Fibroblast of lung (primary cell): Measurements from ENCODE around the gene TRA2B. TPM values are rescaled to one million over a fixed set of nuclear protein-coding genes. Genes with fewer than 3 reads are reported as not detected.

Source experiments
- DNase-seq, 2 donors: peaks; one replicate each; pipeline versions ENCODE4 v3.0.0 to v3.0.0-alpha.2; 2010; ENCODE audit warnings: low read depth in 2 of 2
- H2AFZ ChIP-seq: 2 replicates; pipeline ENCODE4 v1.5.1; 2012; ENCODE audit warnings: low read length, control low read depth, inconsistent platforms
- H3K27ac ChIP-seq: 2 replicates; pipeline ENCODE4 v1.5.1; 2011; ENCODE audit warnings: low read length, control low read depth; ENCODE audit not compliant: insufficient read depth
- H3K27me3 ChIP-seq: 2 replicates; pipeline ENCODE4 v1.5.1; 2011; ENCODE audit warnings: mild to moderate bottlenecking, low read length; ENCODE audit not compliant: control insufficient read depth, insufficient read depth
- H3K36me3 ChIP-seq: 2 replicates; pipeline ENCODE4 v1.5.1; 2011; ENCODE audit warnings: low read length; ENCODE audit not compliant: control insufficient read depth, insufficient read depth
- H3K4me1 ChIP-seq: 2 replicates; pipeline ENCODE4 v1.5.1; 2011; ENCODE audit warnings: low read length; ENCODE audit not compliant: control insufficient read depth, insufficient read depth; ENCODE audit errors: extremely low read depth
- H3K4me2 ChIP-seq: 2 replicates; pipeline ENCODE4 v1.5.1; 2011; ENCODE audit warnings: low read length, control low read depth; ENCODE audit not compliant: insufficient read depth; ENCODE audit errors: extremely low read depth
- H3K4me3 ChIP-seq, 4 experiments: fragments of 200-600 bp in 1 of 4; sonication (generic) in 1 of 4; replicated peaks in 1 of 4; 2 replicates each; pipeline ENCODE4 v1.5.1; 2011 to 2016; ENCODE audit warnings: low read length in 4 of 4, low read depth in 3 of 4, mild to moderate bottlenecking in 3 of 4, control low read depth in 2 of 4, inconsistent platforms in 1 of 4, mixed read lengths in 1 of 4; ENCODE audit not compliant: insufficient read depth in 1 of 4; ENCODE audit errors: control extremely low read depth in 1 of 4
- H3K79me2 ChIP-seq: 2 replicates; pipeline ENCODE4 v1.5.1; 2012; ENCODE audit warnings: mild to moderate bottlenecking, low read length, inconsistent platforms; ENCODE audit not compliant: control insufficient read depth, insufficient read depth
- H3K9ac ChIP-seq: 2 replicates; pipeline ENCODE4 v1.5.1; 2011; ENCODE audit warnings: mild to moderate bottlenecking, low read length, control low read depth; ENCODE audit not compliant: insufficient read depth
- H3K9me3 ChIP-seq: 2 replicates; pipeline ENCODE4 v1.5.1; 2012; ENCODE audit warnings: low read depth, low read length; ENCODE audit not compliant: control insufficient read depth, insufficient read depth
- H4K20me1 ChIP-seq: 2 replicates; pipeline ENCODE4 v1.5.1; 2011; ENCODE audit warnings: low read length; ENCODE audit not compliant: control insufficient read depth, insufficient read depth; ENCODE audit errors: extremely low read depth
- EZH2 ChIP-seq: IDR thresholded peaks from 2 replicates; pipeline ENCODE4 v1.5.1; 2012; ENCODE audit warnings: low read length, control low read depth, mild to moderate bottlenecking; ENCODE audit errors: missing control alignments
- polyA plus RNA-seq, 2 donors: library from polyadenylated mRNA; depleted of rRNA in 1 of 2; stranded (reverse) in 1 of 2; unstranded in 1 of 2; fragments of >200 nt; gene quantifications; 2 replicates each; pipeline ENCODE4 v1.2.1, GENCODE V29; 2011 to 2012; ENCODE audit warnings: missing spikeins in 1 of 2
- total RNA-seq: library from RNA; depleted of rRNA; stranded (reverse); fragments of >200 nt; gene quantifications from 2 replicates; pipeline ENCODE4 v1.2.1, GENCODE V29; 2014
- TF ChIP-seq, protein P1 (sequence below), 2 donors: IDR thresholded peaks in 1 of 2; conservative IDR thresholded peaks in 1 of 2; 1 replicate in 1 of 2; 2 replicates in 1 of 2; pipeline ENCODE4 v1.5.1; 2011 to 2012; ENCODE audit warnings: low read length in 2 of 2, control low read depth in 1 of 2, inconsistent platforms in 1 of 2, low read depth in 1 of 2, mild to moderate bottlenecking in 1 of 2

TRA2B gene
- total and polyA plus RNA-seq, 2 donors (not counting 1 experiment from before 2014, with no cell fraction given), result 117 to 140 TPM

DNA sequence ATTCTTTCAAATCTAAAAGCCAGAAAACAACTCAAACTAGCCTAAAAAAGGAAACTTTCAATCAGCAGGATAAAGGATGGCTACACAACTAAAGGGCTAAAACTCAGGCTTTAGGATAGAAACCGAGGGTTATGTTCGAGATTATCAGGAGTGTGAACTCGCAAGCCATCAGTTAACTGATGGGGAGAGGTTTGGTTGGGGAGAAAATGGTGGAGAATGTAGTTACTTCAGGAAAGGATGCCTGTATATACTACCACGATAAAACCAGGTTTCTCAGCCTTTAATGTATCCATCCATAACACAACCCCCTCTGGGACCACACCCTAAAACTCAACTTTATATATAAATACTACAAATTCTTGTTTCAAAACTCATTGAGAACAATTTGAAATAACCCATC, 22.2 kb downstream of the TRA2B start:
- TF ChIP-seq EZH2, result no peak
- H3K36me3 ChIP-seq, result peaks cover 10% of the 10 kb centered on the region
- peaks cover 27% of the 10 kb centered on the region for H3K79me2 ChIP-seq
- H3K4me2 ChIP-seq, result no peak overlapping the region
- no peak overlapping the region for H3K4me3 ChIP-seq
- no peak overlapping the region for H3K27ac ChIP-seq
- no peaks in the 10 kb centered on the region for H4K20me1 ChIP-seq
- no peak for DNase-seq
- H2AFZ ChIP-seq, result no peak overlapping the region
- no peak overlapping the region for H3K9ac ChIP-seq
- no peaks in the 10 kb centered on the region for H3K27me3 ChIP-seq
- no peaks in the 10 kb centered on the region for H3K9me3 ChIP-seq
- no peaks in the 10 kb centered on the region for H3K4me1 ChIP-seq

DNA sequence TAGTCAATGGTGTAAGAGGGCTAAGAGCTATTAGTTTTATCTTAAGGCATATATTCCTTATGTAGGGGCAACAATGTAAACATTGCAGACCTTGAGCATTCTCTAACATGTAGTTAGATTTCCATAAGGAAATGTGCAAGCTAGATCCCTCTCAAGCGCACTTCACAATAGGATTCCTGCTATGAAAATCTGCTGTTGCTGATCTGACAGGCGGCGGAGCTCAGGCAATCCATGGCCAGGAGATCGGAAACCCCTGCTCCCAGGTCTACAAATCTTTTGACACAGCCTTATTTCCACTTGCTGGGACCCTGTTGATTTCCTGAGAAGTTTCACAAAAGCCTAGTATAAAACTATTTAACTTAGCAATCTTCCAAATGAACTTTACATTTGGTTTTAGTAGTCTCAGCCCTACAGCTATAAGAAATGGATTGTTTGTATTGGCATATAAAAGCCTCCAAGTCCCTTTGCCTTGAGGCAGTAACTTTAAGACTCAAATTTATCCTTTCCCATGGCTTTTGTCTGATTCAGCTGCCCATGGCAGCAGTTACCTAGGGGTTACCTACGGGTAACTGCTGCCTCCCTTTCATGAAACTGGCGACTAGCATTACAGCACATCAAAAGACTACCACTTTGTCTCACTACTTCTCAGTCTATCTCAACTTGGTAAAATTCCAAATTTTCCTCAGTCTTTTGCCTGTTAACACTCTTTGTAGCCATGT, 22.7 kb downstream of the TRA2B start:
- H3K36me3 ChIP-seq, result peaks cover 7% of the 10 kb centered on the region

DNA sequence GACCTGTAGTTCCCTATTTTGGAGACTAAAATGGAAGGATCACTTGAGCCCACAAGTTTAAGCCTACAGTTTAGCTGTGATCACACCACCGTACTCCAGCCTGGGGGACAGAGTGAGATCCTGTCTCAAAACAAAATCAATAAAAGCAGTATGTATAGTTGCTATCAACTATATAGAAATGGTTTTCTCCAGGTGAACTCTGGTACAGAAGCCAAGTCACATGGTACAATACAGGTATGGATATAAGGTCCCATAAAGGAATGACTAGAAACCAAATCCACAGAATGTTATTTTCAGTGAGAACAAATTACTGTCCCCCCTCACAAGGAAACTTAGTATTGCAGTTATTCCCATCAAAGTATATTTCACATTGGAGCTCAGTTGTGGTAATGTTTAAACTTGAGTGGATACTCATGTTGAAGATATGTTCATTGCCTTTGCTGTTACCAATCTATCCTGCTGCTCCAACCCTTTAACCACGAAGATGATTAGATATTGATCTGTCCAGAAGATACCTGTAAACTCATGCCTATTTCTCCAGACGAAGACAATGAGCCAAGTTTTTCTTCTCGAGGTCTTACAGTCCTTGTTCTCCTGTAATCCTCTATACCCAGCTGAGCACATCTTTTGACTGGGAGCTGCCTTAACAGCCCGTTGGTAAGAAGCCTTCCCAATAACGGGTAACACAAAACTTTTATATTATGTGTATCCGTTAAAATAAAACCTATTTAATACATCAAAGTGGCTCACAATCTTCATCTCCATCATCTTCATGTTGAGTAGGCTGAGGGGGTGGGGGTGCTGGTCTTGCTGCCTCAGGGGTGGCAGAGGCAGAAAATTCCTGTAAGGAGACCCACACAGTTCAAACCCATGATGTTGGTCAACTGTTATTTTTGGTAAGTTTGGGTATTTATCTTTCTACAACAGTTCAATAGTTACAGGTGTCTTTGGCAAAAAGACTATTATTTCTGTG, 24.6 kb downstream of the TRA2B start:
- Histone ChIP-seq H3K27ac (no peak overlapping the region), H3K9me3 (no peaks in the 10 kb centered on the region), H3K4me2 (no peak overlapping the region), H4K20me1 (no peaks in the 10 kb centered on the region), H3K36me3 (peaks cover 2% of the 10 kb centered on the region), H3K9ac (no peak overlapping the region), H3K4me3 (no peak overlapping the region), H3K4me1 (no peaks in the 10 kb centered on the region), H3K27me3 (no peaks in the 10 kb centered on the region), H2AFZ (no peak overlapping the region), H3K79me2 (peaks cover 11% of the 10 kb centered on the region)
- DNase-seq, result no peak
- TF ChIP-seq, protein P1, sequence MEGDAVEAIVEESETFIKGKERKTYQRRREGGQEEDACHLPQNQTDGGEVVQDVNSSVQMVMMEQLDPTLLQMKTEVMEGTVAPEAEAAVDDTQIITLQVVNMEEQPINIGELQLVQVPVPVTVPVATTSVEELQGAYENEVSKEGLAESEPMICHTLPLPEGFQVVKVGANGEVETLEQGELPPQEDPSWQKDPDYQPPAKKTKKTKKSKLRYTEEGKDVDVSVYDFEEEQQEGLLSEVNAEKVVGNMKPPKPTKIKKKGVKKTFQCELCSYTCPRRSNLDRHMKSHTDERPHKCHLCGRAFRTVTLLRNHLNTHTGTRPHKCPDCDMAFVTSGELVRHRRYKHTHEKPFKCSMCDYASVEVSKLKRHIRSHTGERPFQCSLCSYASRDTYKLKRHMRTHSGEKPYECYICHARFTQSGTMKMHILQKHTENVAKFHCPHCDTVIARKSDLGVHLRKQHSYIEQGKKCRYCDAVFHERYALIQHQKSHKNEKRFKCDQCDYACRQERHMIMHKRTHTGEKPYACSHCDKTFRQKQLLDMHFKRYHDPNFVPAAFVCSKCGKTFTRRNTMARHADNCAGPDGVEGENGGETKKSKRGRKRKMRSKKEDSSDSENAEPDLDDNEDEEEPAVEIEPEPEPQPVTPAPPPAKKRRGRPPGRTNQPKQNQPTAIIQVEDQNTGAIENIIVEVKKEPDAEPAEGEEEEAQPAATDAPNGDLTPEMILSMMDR (conservative IDR thresholded peaks at IDR 0.05 in 1 of 2, IDR thresholded peaks at IDR 0.05 in 1 of 2; ENCODE audit: low read depth in 1 of 2, low read length in 2 of 2), result no peak
- TF ChIP-seq EZH2, result no peak

More for the DNA sequence above, 22.7 kb downstream of the TRA2B start:
- DNase-seq, result no peak
- no peak for TF ChIP-seq EZH2
- TF ChIP-seq, protein P1 (conservative IDR thresholded peaks at IDR 0.05 in 1 of 2, IDR thresholded peaks at IDR 0.05 in 1 of 2; ENCODE audit: low read depth in 1 of 2, low read length in 2 of 2), result no peak
- Histone ChIP-seq H3K4me1 (no peaks in the 10 kb centered on the region), H3K4me2 (no peak overlapping the region), H4K20me1 (no peaks in the 10 kb centered on the region), H3K4me3 (no peak overlapping the region), H3K9me3 (no peaks in the 10 kb centered on the region), H3K27me3 (no peaks in the 10 kb centered on the region), H3K27ac (no peak overlapping the region), H2AFZ (no peak overlapping the region), H3K79me2 (peaks cover 22% of the 10 kb centered on the region), H3K9ac (no peak overlapping the region)
